Mesendoderm (in vitro differentiated cells): ENCODE data around the gene GALNT16.

Experiments
- DNase-seq: peaks from one replicate; pipeline ENCODE4 v3.0.0; 2013
- H2AK5ac ChIP-seq: 2 replicates; pipeline ENCODE4 v1.6.1; 2013; ENCODE audit warnings: low read length, inconsistent platforms
- H2BK120ac ChIP-seq: 2 replicates; pipeline ENCODE4 v1.6.1; 2013; ENCODE audit warnings: low read depth, mild to moderate bottlenecking, low read length, moderate library complexity, mixed read lengths
- H2BK15ac ChIP-seq: replicated peaks from 2 replicates; pipeline ENCODE4 v1.6.1; 2013; ENCODE audit warnings: low read depth, mild to moderate bottlenecking, moderate library complexity
- H2BK5ac ChIP-seq: 2 replicates; pipeline ENCODE4 v1.6.1; 2013; ENCODE audit warnings: low read length, inconsistent platforms
- H3K18ac ChIP-seq: 2 replicates; pipeline ENCODE4 v1.6.1; 2013; ENCODE audit warnings: mild to moderate bottlenecking, low read length, mixed read lengths
- H3K23ac ChIP-seq: one replicate; pipeline ENCODE4 v1.6.1; 2013; ENCODE audit warnings: low read length
- H3K27ac ChIP-seq: 2 replicates; pipeline ENCODE4 v1.5.1; 2013; ENCODE audit warnings: low read depth, mild to moderate bottlenecking, inconsistent platforms, low read length, moderate library complexity
- H3K27me3 ChIP-seq: 2 replicates; pipeline ENCODE4 v1.6.1; 2013; ENCODE audit warnings: low read length, control low read depth, mild to moderate bottlenecking, inconsistent platforms; ENCODE audit not compliant: insufficient read depth, poor library complexity
- H3K36me3 ChIP-seq: 2 replicates; pipeline ENCODE4 v1.6.1; 2013; ENCODE audit warnings: low read length, inconsistent platforms; ENCODE audit not compliant: control insufficient read depth, insufficient read depth
- H3K4ac ChIP-seq: one replicate; pipeline ENCODE4 v1.6.1; 2013; ENCODE audit warnings: low read depth, mild to moderate bottlenecking, low read length, moderate library complexity
- H3K4me1 ChIP-seq: 2 replicates; pipeline ENCODE4 v1.6.1; 2013; ENCODE audit warnings: low read depth, low read length, inconsistent platforms; ENCODE audit not compliant: control insufficient read depth
- H3K4me2 ChIP-seq: 2 replicates; pipeline ENCODE4 v1.6.1; 2013; ENCODE audit warnings: low read length
- H3K4me3 ChIP-seq: 2 replicates; pipeline ENCODE4 v1.5.1; 2013; ENCODE audit warnings: mild to moderate bottlenecking, low read length
- H3K56ac ChIP-seq: one replicate; pipeline ENCODE4 v1.6.1; 2013; ENCODE audit warnings: low read length
- H3K79me1 ChIP-seq: 2 replicates; pipeline ENCODE4 v1.6.1; 2013; ENCODE audit warnings: low read length, inconsistent platforms
- H3K79me2 ChIP-seq: 2 replicates; pipeline ENCODE4 v1.6.1; 2013; ENCODE audit warnings: mild to moderate bottlenecking, low read length; ENCODE audit not compliant: control insufficient read depth, insufficient read depth
- H3K9ac ChIP-seq: 2 replicates; pipeline ENCODE4 v1.6.1; 2013; ENCODE audit warnings: low read length, inconsistent platforms
- H4K5ac ChIP-seq: one replicate; pipeline ENCODE4 v1.6.1; 2013; ENCODE audit warnings: low read length
- H4K8ac ChIP-seq: one replicate; pipeline ENCODE4 v1.6.1; 2013; ENCODE audit warnings: low read depth, mild to moderate bottlenecking, control low read depth, low read length, moderate library complexity
- WGBS: extraction: QIAGEN DNeasy Blood & Tissue Kit; methylation state at CpG from one replicate; pipeline ENCODE4 v1.1.7; 2013; ENCODE audit warnings: low lambda C conversion rate, missing lambda C conversion rate; ENCODE audit not compliant: insufficient coverage; ENCODE audit errors: extremely low coverage; 5-methylcytosine and 5-hydroxymethylcytosine counted together

Gene GALNT16

DNA sequence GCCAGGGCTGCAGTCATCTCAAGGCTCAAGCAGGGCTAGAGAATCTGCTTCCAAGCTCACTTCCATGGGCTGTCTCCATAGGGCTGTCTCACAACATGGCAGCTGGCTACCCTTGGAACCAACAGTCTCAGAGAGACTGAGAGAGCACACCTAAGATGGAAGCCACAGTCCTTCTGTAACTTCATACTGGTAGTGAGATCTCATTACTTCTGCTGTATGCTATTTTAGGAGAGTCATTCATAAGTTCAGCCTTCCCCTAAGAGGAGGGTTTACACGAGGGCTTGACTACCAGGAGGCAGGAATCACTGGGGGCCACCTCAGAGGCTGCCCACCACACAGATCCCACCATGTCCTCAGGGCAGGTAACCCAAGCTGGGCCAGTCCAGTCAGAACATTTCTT is 108.4 kb downstream of the GALNT16 start:
- Histone ChIP-seq H2AK5ac (no peak overlapping the region), H3K27me3 (no peaks in the 10 kb centered on the region), H3K18ac (no peak overlapping the region), H4K8ac (no peak overlapping the region), H3K4me1 (no peaks in the 10 kb centered on the region), H2BK15ac (no peak overlapping the region), H3K36me3 (no peaks in the 10 kb centered on the region), H3K79me2 (no peaks in the 10 kb centered on the region), H3K4me2 (no peak overlapping the region), H3K27ac (no peak overlapping the region), H2BK5ac (no peak overlapping the region), H4K5ac (no peak overlapping the region), H3K79me1 (no peaks in the 10 kb centered on the region), H3K23ac (no peak overlapping the region), H3K9ac (no peak overlapping the region), H3K4ac (no peak overlapping the region), H3K56ac (no peak overlapping the region), H3K4me3 (no peak overlapping the region), H2BK120ac (no peak overlapping the region)
- DNase-seq: no peak
- WGBS: no CpG with 5 or more reads among the region's 1 CpG

- Histone ChIP-seq H2BK15ac (no peak overlapping the region), H3K27me3 (no peaks in the 10 kb centered on the region), H3K4me1 (no peaks in the 10 kb centered on the region), H3K4me2 (no peak overlapping the region), H4K8ac (no peak overlapping the region), H4K5ac (no peak overlapping the region), H3K79me2 (no peaks in the 10 kb centered on the region), H3K27ac (no peak overlapping the region), H3K23ac (no peak overlapping the region), H3K9ac (no peak overlapping the region), H3K4ac (no peak overlapping the region), H3K18ac (no peak overlapping the region), H2BK120ac (no peak overlapping the region), H3K36me3 (no peaks in the 10 kb centered on the region), H3K79me1 (no peaks in the 10 kb centered on the region), H3K4me3 (no peak overlapping the region), H2BK5ac (no peak overlapping the region), H2AK5ac (no peak overlapping the region), H3K56ac (no peak overlapping the region)
- WGBS: no CpG with 5 or more reads among the region's 5 CpGs
- peak; percentile 23 for DNase-seq
These were observed 110.1 kb downstream of the GALNT16 start for GRCh38 chr14:69370061-69370460.

GRCh38 chr14:69372146-69372545 is 112.2 kb downstream of the GALNT16 start:
- H4K5ac ChIP-seq: no peak overlapping the region
- H2BK120ac ChIP-seq: no peak overlapping the region
- H3K79me1 ChIP-seq: no peaks in the 10 kb centered on the region
- H3K4me2 ChIP-seq: no peak overlapping the region
- no peak overlapping the region for H3K4ac ChIP-seq
- H3K27ac ChIP-seq: no peak overlapping the region
- H3K9ac ChIP-seq: no peak overlapping the region
- WGBS: no CpG with 5 or more reads among the region's 3 CpGs
- no peaks in the 10 kb centered on the region for H3K36me3 ChIP-seq
- no peak overlapping the region for H3K18ac ChIP-seq
- no peaks in the 10 kb centered on the region for H3K4me1 ChIP-seq
- H2BK5ac ChIP-seq: no peak overlapping the region
- DNase-seq: no peak
- H2BK15ac ChIP-seq: no peak overlapping the region
- H3K27me3 ChIP-seq: no peaks in the 10 kb centered on the region
- H3K56ac ChIP-seq: no peak overlapping the region
- H3K4me3 ChIP-seq: no peak overlapping the region
- no peaks in the 10 kb centered on the region for H3K79me2 ChIP-seq
- H2AK5ac ChIP-seq: no peak overlapping the region
- H3K23ac ChIP-seq: no peak overlapping the region
- no peak overlapping the region for H4K8ac ChIP-seq

DNA sequence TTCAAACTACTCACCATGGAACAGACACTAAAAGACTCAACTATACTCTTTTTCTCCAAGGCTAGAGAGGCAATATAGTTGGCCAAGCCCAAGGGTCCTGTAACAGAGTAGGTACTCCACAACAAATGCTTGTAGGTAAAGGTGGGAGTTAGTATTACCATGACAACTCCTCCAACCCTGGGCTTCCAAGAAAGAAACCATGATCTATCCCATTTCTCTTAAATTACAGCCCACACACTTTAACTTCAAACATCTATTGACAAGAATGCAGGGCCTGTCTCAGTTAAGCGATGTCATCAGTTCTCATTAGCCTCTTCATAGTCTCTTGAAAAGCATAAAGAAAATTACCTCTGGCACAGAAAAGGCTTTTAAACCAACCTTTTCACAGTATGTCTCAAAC is 113.1 kb downstream of the GALNT16 start:
- Histone ChIP-seq H2BK15ac (no peak overlapping the region), H3K79me1 (no peaks in the 10 kb centered on the region), H3K18ac (no peak overlapping the region), H2AK5ac (no peak overlapping the region), H3K36me3 (no peaks in the 10 kb centered on the region), H4K5ac (no peak overlapping the region), H3K4me3 (no peak overlapping the region), H3K27ac (no peak overlapping the region), H3K9ac (no peak overlapping the region), H4K8ac (no peak overlapping the region), H3K4ac (no peak overlapping the region), H2BK5ac (no peak overlapping the region), H3K23ac (no peak overlapping the region), H3K79me2 (no peaks in the 10 kb centered on the region), H3K4me1 (no peaks in the 10 kb centered on the region), H3K4me2 (no peak overlapping the region), H3K27me3 (no peaks in the 10 kb centered on the region), H2BK120ac (no peak overlapping the region), H3K56ac (no peak overlapping the region)
- WGBS: no CpG with 5 or more reads among the region's 1 CpG
- no peak for DNase-seq

DNA sequence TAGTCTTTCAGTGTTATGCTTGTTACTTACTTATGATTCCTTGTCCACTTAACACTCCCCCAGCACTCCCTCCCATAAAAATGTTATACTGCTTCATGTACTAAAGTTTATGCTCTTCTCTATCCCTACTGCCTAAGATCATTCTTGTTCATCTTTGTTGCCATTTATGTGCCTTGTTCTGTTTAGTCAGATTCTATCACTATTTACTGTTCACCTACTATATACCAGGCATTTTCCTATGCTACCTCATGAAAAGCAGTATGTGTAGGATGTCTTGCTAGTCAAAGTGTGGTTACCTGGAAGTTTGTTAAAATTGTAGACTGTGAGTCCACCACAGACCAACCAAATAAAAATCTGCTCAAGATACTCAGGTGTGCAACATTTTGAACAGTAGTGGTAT is 114.3 kb downstream of the GALNT16 start:
- Histone ChIP-seq H3K27me3 (no peaks in the 10 kb centered on the region), H2AK5ac (no peak overlapping the region), H3K36me3 (no peaks in the 10 kb centered on the region)

GRCh38 chr14:69375182-69375581 is 115.2 kb downstream of the GALNT16 start:
- H2BK5ac ChIP-seq: no peak overlapping the region
- no peaks in the 10 kb centered on the region for H3K27me3 ChIP-seq
- no peak overlapping the region for H2BK120ac ChIP-seq
- H3K18ac ChIP-seq: no peak overlapping the region
- no peak overlapping the region for H3K9ac ChIP-seq
- H3K56ac ChIP-seq: no peak overlapping the region
- no peaks in the 10 kb centered on the region for H3K4me1 ChIP-seq
- H3K23ac ChIP-seq: no peak overlapping the region
- no peak for DNase-seq
- H3K79me1 ChIP-seq: no peaks in the 10 kb centered on the region
- H3K36me3 ChIP-seq: no peaks in the 10 kb centered on the region
- H3K79me2 ChIP-seq: no peaks in the 10 kb centered on the region
- no peak overlapping the region for H3K4ac ChIP-seq
- H3K4me2 ChIP-seq: no peak overlapping the region
- no peak overlapping the region for H2AK5ac ChIP-seq
- WGBS: no CpG with 5 or more reads among the region's 3 CpGs
- no peak overlapping the region for H3K27ac ChIP-seq
- no peak overlapping the region for H3K4me3 ChIP-seq
- no peak overlapping the region for H2BK15ac ChIP-seq
- H4K8ac ChIP-seq: no peak overlapping the region
- H4K5ac ChIP-seq: no peak overlapping the region

More for the DNA sequence above, 114.3 kb downstream of the GALNT16 start:
- Histone ChIP-seq H4K8ac (no peak overlapping the region), H2BK5ac (no peak overlapping the region), H3K27ac (no peak overlapping the region), H3K4me2 (no peak overlapping the region), H3K56ac (no peak overlapping the region), H3K9ac (no peak overlapping the region), H3K4me1 (no peaks in the 10 kb centered on the region), H2BK15ac (no peak overlapping the region), H3K18ac (no peak overlapping the region), H3K4me3 (no peak overlapping the region), H3K79me2 (no peaks in the 10 kb centered on the region), H3K79me1 (no peaks in the 10 kb centered on the region), H4K5ac (no peak overlapping the region), H3K4ac (no peak overlapping the region), H2BK120ac (no peak overlapping the region), H3K23ac (no peak overlapping the region)
- DNase-seq: no peak
